ENCODE measurements around the gene NTRK3.

- TF ChIP-seq, protein P1, sequence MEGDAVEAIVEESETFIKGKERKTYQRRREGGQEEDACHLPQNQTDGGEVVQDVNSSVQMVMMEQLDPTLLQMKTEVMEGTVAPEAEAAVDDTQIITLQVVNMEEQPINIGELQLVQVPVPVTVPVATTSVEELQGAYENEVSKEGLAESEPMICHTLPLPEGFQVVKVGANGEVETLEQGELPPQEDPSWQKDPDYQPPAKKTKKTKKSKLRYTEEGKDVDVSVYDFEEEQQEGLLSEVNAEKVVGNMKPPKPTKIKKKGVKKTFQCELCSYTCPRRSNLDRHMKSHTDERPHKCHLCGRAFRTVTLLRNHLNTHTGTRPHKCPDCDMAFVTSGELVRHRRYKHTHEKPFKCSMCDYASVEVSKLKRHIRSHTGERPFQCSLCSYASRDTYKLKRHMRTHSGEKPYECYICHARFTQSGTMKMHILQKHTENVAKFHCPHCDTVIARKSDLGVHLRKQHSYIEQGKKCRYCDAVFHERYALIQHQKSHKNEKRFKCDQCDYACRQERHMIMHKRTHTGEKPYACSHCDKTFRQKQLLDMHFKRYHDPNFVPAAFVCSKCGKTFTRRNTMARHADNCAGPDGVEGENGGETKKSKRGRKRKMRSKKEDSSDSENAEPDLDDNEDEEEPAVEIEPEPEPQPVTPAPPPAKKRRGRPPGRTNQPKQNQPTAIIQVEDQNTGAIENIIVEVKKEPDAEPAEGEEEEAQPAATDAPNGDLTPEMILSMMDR (IDR thresholded peaks at IDR 0.05; ENCODE audit: low read depth, low read length), result no peak
- no peak for TF ChIP-seq EZH2phosphoT487 (IDR thresholded peaks at IDR 0.05; ENCODE audit: low read depth)
These were observed 52.0 kb downstream of the NTRK3 start for GRCh38 chr15:88204584-88204983.
